GM20431 (cell line): ENCODE measurements around the gene DHX30.
"Not testable (repeated sequence)": the region's sequence is repeated elsewhere in the genome, so short reads cannot be mapped to it uniquely, and the experiment has no call there.

Source experiments
- in situ Hi-C: fragments of 300-500 bp; cut with MseI, MboI; formaldehyde crosslinking; loops from one replicate; pipeline ENCODE4 v1.15.0; 2020; ENCODE audit warnings: low sequenced_read_pairs; ENCODE audit not compliant: unreplicated experiment

DHX30 gene

DNA sequence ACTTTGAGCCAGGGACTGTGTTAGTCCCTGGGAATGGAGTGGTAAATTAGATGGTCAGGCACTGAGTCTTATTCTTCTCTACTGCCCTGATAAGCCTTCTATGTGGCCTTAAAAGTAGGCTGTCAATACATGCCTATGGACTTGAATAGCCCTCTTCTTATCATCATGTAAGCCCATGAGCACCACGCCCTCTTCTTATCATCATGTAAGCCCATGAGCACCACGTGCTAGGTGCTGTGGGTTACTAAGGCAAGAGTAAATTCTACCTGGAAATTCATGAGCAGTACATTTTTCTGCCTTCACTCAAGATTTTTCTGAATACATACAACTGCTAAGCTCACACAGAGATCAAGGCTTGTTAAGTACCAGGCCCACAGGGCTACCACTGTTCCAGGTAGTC lies 68.5 kb downstream of the DHX30 start:
- in situ Hi-C loops = no loop called here

DNA sequence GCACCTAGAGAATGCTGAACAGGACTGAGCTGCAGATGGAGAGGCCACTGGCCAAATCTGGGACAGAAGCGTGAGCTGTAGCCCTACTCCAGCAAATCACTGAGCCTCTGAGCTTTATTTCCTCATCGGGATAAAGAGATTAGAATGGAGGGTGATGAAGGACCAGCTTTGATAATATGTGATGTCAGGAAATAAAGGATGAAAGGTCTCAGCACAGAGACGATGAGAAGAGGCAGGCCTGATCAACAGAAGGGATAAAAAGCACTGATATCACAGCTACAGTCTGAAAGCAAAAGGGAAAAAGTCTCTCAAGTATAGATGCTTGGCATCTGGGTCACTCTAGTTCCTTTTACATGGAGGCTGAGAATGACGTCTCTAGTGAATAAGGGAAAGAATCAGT lies 70.0 kb downstream of the DHX30 start:
- in situ Hi-C loops = no loop called here

DNA sequence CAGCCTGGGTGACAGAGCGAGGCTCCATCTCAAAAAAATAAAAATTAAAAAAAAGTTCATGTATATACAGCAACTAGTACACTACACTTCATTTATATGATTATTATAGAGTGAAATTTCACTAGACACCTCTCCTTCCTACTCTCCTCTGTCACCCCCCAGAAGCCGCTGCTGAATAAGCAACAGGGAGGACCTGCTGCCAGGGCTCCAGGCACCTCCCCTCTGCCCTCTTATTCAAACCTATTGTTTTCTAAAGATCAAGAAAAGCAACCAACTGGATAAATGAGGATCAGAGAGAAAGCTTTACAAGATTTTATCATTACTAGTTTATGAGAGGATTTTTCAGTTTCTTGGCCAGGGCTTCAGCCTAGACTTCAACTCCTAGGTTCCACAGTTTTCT lies 71.5 kb downstream of the DHX30 start:
- in situ Hi-C loops = no loop called here

DNA sequence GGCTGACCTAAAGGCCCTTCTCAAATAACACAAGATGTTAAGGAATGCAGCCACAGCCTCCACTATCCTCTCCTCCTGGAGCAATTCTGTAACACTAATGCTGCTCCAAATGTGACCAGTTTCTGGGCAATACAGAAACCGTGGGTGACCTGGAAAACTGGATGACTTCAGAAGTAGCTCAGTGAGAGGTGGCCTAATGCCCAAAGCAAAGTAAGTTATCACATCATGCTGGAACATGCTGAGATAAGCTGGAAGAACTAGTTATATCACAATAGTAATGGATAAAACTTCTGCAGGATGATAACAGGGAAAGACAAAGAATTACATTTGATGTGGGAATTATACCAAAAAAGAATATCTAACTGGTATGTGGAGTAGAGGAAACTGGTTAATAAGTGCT lies 72.0 kb downstream of the DHX30 start:
- in situ Hi-C loops = no loop called here

DNA sequence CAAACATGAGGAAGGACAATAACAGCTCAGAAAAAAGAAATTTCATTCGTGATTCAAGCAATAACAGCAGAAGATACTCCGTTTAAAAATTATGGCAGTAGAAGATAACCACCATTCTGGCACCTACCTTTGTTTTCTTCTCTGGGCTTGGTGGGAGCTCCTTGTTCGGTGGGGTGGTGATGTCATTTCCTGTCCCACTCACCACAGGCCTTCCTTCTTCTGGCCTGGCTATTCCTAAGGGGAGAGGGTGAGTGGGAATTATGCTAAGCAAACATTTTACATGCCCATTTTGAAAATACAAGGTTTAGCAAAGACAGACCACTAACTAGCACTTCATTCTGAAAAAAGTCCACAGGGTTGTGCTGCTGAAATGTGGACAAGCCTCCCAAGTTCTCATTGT lies 74.4 kb downstream of the DHX30 start:
- in situ Hi-C loops = no loop called here

DNA sequence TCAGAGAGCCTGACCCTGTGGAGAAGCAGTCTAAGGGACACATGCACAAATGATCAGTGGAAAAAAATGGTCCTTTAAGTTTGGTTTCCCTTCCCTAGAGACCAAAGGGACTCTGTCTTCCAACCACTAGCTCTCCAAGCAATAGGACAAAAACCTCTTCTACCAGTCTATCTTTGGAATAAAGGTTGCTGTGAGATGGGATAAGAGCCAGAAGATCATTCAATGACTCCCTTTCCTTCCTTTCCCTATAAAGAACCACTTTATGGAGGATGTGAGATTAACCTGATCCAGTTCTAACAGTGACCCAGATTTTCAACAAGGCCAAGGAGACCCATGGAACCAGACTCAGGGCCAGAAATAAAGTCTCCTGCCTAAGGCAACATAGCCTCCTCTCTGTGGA lies 74.8 kb downstream of the DHX30 start:
- in situ Hi-C loops = no loop called here

DNA sequence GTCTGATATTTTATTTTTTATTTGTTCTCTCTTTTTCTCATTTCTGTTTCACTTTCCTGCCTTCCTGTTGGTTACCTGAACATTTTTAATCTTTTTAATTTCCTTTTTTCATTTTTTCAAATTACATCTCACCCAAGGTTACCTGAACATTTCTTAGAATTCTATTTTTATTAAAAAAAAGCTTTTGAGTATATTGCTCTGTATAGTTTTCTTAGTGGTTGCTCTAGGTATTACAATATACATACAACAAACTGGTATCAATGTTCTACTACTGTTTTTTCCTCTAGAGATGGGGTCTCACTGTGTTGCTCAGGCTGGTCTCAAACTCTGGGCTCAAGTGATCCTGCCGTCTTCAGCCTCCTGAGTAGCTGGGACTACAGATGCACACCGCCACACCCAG lies 79.4 kb downstream of the DHX30 start:
- in situ Hi-C loops = no loop called here

DNA sequence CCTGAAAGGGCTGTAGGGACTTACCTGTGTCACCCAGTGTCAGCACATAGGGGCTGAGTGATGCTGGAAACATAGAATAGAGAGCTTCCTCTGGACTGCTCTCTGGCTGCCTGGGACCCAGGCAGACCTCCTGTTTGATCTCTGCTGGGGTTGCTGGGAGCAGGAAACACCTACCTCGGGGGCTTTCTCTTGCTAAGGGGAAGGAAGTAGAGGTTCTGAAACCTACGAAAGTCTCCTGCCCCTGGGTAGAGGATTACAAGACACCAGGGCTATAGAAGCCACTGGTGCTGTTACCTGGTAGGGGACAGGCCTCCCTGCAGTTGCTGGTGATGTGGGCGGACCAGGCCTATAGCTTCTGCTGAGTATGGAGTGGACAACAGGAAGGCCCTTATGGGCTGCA lies 81.7 kb downstream of the DHX30 start:
- in situ Hi-C loops = no loop called here

DNA sequence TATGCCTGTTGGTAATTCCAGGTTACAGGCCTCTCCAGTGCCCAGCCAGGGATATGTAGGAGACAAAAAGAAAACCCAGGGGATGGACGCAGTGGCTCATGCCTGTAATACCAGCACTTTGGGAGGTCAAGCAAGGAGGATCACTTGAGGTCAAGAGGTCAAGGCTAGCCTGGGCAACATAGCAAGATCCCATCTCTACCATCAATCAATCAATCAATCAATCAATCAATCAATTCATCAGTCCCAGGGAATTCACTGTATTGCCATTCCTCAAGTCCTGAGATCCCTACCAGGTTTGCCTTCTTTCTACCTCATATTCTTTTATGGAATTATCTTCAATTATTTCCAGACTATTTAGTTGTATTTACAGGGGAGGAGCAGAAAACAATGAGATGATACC lies 82.2 kb downstream of the DHX30 start:
- in situ Hi-C loops = no loop called here

DNA sequence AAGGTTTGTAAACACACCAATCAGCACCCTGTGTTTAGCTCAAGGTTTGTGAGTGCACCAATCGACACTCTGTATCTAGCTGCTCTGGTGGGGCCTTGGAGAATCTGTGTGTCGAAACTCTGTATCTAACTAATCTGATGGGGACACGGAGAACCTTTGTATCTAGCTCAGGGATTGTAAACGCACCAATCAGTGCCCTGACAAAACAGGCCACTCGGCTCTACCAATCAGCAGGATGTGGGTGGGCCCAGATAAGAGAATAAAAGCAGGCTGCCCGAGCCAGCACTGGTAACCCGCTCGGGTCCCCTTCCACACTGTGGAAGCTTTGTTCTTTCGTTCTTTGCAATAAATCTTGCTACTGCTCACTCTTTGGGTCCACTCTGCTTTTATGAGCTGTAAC lies 85.1 kb downstream of the DHX30 start:
- in situ Hi-C loops = not testable (repeated sequence)

DNA sequence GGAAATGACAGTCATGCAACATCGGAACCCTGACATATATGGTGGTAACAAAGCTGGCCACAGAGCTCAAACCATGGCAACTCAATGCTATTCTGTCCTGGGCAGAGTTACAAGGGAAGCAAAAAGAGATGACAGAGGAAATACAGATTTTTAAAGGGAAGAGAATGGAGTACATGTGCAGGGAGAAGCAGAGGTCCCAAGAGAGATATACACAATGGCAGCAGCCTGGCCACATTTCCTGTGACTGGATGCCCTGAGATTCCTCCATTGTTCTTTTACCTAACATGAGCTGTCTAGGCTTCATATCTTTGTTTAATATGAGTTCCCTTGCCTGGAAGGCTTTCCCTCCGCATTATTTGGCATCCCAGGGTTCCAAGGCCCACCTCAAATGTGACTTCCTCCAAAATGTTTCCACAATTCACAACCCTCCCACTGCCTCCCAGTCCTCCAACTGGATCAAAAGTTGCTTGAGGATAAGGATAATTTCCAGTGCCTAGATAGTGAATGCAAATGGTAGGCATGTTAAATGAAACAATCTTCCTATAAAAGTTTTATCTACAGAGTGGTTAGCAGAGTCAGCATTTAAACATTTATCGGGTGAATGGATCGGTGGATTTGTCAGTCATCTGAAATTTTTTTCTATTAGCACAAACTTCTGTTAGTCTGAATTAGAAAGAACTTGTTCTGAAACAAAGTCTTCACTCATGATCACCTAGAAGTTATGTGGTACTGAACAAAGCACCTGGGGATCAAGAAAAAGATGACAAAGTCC lies 86.2 kb downstream of the DHX30 start:
- in situ Hi-C loops = no loop called here

DNA sequence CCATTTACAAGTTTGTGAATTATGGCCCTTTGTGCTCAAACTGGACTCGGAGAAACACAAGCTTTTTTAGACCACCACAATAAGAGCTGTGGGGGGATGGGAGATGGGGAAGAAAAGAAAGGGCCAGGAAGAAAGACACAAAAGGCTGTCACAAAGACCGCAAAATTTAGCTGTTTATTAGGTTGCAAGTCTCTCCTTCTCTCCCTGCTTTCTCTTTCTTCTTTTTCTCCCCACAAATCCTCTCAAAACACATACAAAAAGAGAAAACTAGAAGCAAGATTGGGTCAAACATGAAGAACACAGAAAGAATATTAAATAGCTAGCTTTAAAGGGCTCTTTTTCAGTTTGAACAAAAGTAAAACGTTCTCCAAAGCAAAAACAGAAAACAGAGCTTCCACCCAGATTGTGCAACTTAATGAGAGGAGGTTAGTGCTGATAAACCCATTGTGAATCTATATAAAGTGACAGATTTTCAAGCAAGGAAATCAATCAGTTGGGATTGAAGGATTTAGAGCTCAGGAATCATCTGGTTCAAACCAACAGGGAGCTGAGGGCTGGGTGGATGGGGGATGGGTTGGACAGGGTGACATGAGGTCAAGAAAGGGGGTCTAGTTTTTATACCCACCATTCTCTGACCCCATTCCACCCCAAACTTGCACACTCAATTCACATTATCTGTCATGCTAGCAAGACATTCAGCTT lies 87.3 kb downstream of the DHX30 start:
- in situ Hi-C loops = no loop called here

DNA sequence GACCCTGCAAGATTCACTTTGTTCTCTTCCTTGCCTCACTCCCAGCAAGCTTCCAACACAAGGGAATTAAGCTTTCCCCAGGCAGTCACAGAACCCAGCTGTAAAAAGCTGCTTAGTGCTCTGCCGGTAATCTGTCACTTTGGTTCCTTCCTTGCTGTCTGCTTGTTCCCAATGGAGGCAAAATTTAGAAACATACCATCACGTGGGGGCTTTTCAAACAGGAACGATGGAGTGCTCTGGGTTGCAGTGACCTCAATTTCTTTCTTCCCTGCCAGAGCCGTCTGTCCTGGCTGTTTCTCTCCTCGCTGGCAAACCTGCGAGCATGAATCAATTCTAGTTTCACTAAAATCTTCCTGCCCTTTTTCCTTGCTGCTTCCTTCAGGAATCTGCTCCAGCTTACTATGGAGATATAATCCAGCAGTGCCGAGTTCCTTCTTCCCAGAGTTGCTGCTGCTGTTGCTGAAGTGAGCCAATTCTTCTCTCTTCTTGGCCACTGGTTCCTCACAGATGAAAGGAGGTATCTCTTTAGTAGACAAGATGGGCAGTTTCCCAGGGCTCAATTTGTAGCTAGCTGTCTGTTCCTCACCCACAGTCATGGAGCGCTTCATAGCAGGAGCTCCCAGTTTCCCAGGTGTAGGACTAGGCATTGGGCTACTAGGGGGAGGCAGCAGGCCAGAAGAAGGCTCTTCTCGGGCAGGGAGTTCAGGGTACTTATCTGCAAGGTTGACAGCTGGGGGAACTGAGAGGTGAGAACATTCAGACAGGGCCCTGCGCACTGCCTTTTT lies 88.1 kb downstream of the DHX30 start:
- in situ Hi-C loops = no loop called here

DNA sequence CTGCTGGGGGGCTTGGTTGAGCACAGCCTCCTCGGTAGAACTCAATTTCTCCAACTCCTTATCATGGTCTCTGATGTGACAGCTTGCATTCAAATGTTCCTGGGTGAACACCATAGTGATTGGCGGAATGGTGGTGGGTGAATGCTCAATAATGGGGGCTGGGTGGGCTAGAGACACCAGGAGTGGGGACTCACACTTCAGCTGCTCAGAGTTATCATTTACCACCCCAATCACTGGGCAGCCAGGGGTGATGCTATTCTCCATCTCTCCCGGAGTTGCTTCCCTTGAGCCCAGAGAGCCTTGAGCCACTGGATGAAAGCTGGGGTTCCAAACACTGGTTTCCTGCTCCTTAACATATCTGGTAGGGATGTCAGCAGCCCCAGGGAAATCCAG lies 88.7 kb downstream of the DHX30 start:
- in situ Hi-C loops = no loop called here

DNA sequence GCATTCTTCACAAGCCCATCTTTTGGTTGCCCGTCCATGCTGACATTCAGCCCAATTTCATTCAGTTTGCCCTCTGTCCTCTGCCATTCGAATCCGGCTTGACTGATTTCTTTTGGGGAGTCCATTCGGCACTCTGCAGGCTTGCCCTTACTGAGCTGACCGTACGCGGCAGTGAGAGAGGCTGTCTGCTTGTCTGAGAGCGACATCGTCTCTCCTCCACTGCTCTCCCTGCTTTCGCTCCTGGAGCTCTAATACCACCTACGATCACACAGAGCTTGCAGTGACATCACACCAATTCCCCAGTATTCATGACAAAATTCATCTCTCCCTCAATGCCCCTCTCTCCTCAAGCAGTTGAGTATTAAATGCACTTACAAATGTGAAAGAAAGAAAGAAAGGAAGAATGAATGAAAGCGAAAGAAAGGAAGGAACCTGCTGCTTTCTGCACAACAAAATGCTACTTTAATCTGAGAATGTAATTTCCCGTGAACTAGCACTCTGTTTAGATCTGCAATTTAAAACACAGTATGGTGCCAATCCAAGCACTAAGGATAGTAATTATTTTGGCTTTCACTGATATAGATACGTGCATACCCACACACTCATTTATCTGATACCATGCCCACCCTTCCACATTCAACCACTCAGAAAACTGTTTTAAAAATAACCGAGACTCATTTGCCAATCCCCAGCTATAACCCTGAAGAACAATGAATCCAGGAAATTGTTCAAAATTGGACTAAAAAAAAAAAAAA lies 89.5 kb downstream of the DHX30 start:
- in situ Hi-C loops = no loop called here

DNA sequence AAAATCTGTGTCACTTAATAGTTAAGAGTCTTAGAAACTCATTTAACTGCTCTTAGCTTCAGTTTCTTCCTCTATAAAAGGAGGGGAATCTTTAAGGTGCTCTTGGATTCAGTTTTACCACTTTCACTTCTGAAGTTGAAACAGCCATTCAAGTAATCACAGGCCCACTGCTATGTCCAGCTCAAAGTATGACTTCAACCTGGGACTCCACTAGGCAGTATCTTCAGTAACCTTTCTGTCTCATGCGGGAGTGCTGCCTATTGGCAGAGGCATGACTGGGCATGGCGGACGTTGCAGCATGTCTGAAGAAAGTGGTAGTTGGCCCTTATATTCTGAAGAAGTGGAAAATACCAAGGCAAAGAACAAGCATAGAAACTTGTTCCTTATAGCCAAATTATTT lies 92.3 kb downstream of the DHX30 start:
- in situ Hi-C loops = no loop called here

DNA sequence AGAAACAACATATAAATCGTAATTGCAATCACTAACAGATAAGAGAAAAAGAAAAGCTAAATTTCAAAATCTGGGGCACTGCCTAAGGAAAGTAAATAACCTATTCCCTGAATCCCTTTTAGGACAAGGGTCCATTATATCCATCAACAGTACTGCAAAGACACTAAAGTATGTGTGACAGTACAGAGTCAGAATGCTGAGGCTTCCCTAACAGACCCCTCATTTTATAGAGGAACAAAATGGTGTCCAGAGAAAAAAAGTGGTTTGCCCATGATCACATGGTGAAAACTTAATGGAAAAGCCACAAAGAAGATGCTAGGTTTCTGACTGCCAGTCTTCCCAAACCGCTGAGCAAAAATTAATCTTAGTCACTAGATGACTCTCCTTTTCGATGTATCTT lies 93.8 kb downstream of the DHX30 start:
- in situ Hi-C loops = no loop called here

DNA sequence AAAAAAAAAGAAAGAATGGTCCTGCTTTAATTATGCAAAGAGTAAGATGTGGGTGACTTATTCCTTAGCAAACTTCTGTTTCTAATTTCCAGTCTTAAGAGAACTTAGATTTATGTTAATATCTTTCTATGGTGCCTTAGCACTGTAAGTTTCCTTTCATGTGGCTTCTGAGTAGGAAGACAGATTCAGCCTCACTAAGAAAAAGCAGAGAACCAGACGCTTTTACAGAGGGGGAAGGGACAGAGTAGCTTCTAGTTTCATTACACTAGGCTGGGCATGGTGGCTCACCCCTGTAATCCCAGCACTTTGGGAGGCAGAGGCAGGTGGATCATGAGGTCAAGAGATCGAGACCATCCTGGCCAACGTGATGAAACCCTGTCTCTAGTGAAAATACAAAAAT lies 95.0 kb downstream of the DHX30 start:
- in situ Hi-C loops = no loop called here

DNA sequence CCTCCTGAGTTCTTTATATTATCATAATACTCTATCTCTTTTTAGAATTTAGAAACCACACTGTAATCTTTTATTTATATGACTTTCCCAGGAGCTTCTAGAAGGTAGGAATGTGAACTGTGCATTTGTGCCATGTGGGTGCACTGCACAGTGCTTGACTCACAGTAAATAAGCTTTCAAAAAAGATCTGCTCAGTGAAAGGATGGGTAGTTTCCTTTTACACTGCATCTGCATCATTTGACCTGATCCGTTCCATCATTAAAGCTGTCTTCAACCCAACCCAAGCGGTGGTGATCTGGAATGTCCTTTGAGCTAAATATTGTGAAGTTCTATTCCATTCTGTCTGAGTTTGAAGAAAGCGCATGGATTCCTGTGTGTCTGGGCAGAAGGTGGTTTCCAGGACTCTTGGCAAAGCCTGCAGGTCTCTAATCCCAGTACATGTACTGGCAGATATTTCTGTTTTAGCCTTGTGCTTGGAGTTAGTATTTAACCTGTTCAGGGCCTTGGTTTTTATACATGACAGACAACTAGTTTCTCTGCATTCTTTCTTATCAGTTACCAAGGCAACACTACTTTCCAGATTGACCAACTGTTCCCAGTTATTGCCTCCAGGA lies 96.7 kb downstream of the DHX30 start:
- in situ Hi-C loops = no loop called here
